ENCODE measurements around the gene PLEKHG7.
"Not testable (repeated sequence)": the region's sequence is repeated elsewhere in the genome, so short reads cannot be mapped to it uniquely, and the experiment has no call there.

The PLEKHG7 gene

GRCh38 chr12:92717202-92717601 is 14.4 kb downstream of the PLEKHG7 start:
- DNase-seq, result no peak

- no peak for DNase-seq
These were observed 15.7 kb downstream of the PLEKHG7 start for GRCh38 chr12:92718483-92718990.

GRCh38 chr12:92719674-92720073 is 16.9 kb downstream of the PLEKHG7 start:
- no peak for DNase-seq

GRCh38 chr12:92721130-92721529 is 18.3 kb downstream of the PLEKHG7 start:
- DNase-seq, result no peak

- no peak for DNase-seq
These were observed 18.9 kb downstream of the PLEKHG7 start for GRCh38 chr12:92721656-92722055.

- DNase-seq, result no peak
These were observed 20.1 kb downstream of the PLEKHG7 start for GRCh38 chr12:92722897-92723296.

GRCh38 chr12:92726850-92727249 is 24.1 kb downstream of the PLEKHG7 start:
- no peak for DNase-seq

- DNase-seq, result no peak
These were observed 27.1 kb downstream of the PLEKHG7 start for GRCh38 chr12:92729773-92730305.

GRCh38 chr12:92730758-92731157 is 28.0 kb downstream of the PLEKHG7 start:
- DNase-seq, result no peak

- DNase-seq, result no peak
These were observed 29.4 kb downstream of the PLEKHG7 start for GRCh38 chr12:92732216-92732615.

- DNase-seq, result no peak
These were observed 29.9 kb downstream of the PLEKHG7 start for GRCh38 chr12:92732716-92733115.

- no peak for DNase-seq
These were observed 30.4 kb downstream of the PLEKHG7 start for GRCh38 chr12:92733181-92733580.

- DNase-seq, result no peak
These were observed 30.9 kb downstream of the PLEKHG7 start for GRCh38 chr12:92733661-92734060.

- no peak for DNase-seq
These were observed 32.4 kb downstream of the PLEKHG7 start for GRCh38 chr12:92735131-92735721.

- no peak for DNase-seq
These were observed 33.8 kb downstream of the PLEKHG7 start for GRCh38 chr12:92736605-92737004.

- DNase-seq, result no peak
These were observed 35.4 kb downstream of the PLEKHG7 start for GRCh38 chr12:92737855-92738850.

- no peak for DNase-seq
These were observed 36.3 kb downstream of the PLEKHG7 start for GRCh38 chr12:92739113-92739512.

GRCh38 chr12:92740411-92740810 is 37.6 kb downstream of the PLEKHG7 start:
- no peak for DNase-seq

GRCh38 chr12:92743026-92743425 is 40.2 kb downstream of the PLEKHG7 start:
- DNase-seq, result no peak

GRCh38 chr12:92745856-92746550 is 43.2 kb downstream of the PLEKHG7 start:
- DNase-seq, result no peak

- no peak for DNase-seq
These were observed 44.4 kb downstream of the PLEKHG7 start for GRCh38 chr12:92747151-92747550.

- not testable (repeated sequence) for DNase-seq
These were observed 46.9 kb downstream of the PLEKHG7 start for GRCh38 chr12:92749691-92750090.

All from activated T-cell treated with anti-CD3 and anti-CD28 coated beads, Interleukin-2, amount 50 U/mL, for 48 hours (primary cell).